GM20000 (cell line): Measurements from ENCODE around the gene PIGM.

ENCODE experiments used
- DNase-seq: peaks from one replicate; pipeline ENCODE4 v3.0.0; 2012; ENCODE audit warnings: low spot score
- TF ChIP-seq, protein P1 (sequence below): IDR thresholded peaks from 2 replicates; pipeline ENCODE4 v1.5.1; 2012; ENCODE audit warnings: mild to moderate bottlenecking, control low read depth; ENCODE audit errors: extremely low read depth, missing control alignments

Gene PIGM

DNA sequence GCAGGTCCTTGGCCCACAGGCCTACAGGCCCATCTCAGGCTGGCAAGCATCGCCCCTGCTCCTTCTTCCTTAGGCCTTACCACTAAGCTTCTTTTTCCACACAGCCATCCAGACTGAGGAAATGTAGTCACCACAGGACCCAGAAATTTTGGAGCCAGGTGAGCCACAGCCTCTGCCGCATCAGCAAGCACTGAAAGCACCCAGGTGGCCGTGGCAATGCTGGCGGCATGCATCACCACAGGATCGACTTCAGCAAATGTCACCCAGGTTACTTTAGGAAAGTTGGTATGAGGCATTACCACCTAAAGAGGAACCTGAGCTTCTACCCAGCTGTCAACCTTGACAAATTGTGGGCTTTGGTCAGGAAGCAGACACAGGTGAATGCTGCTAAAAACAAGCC, 11.6 kb downstream of the PIGM start:
- TF ChIP-seq, protein P1, sequence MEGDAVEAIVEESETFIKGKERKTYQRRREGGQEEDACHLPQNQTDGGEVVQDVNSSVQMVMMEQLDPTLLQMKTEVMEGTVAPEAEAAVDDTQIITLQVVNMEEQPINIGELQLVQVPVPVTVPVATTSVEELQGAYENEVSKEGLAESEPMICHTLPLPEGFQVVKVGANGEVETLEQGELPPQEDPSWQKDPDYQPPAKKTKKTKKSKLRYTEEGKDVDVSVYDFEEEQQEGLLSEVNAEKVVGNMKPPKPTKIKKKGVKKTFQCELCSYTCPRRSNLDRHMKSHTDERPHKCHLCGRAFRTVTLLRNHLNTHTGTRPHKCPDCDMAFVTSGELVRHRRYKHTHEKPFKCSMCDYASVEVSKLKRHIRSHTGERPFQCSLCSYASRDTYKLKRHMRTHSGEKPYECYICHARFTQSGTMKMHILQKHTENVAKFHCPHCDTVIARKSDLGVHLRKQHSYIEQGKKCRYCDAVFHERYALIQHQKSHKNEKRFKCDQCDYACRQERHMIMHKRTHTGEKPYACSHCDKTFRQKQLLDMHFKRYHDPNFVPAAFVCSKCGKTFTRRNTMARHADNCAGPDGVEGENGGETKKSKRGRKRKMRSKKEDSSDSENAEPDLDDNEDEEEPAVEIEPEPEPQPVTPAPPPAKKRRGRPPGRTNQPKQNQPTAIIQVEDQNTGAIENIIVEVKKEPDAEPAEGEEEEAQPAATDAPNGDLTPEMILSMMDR, result no peak
- DNase-seq, result no peak

DNA sequence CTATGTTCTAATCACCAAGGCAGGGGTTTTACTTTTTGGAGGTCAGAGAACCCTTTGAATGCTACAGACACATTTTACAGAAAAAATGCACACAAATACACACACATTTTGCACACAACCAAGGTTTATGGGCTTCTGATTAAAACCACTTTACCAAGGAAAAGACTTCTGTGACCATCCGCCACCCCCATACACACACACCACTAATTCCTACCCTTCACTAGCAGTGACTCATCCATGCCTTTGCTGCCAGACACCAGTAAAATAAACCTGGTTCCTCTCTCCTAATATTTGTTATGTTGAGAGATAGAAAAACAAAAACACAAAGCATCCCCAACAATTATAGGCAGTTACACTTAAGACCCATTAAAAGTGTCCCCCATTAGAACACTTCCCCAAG, 12.9 kb downstream of the PIGM start:
- no peak for DNase-seq
- TF ChIP-seq, protein P1, result no peak

DNA sequence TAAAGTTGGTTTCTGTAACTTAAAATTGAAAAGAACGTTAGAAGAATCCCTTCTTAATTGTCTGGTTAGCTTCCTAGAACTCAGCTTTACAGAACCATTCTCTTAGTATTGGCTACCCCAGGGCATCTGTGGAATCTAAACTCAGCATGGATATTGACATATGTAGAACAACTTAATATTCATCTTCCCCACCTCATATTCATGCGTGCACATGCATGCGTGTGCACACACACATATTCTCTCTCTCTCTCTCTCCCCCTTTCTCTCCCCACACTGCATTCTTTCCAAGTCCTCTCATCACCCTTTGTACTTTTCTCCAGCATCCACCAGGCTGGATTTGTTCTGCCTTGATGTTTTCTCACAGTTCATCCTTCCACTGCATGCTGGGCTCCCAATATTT, 13.4 kb downstream of the PIGM start:
- no peak for DNase-seq
- TF ChIP-seq, protein P1, result no peak

DNA sequence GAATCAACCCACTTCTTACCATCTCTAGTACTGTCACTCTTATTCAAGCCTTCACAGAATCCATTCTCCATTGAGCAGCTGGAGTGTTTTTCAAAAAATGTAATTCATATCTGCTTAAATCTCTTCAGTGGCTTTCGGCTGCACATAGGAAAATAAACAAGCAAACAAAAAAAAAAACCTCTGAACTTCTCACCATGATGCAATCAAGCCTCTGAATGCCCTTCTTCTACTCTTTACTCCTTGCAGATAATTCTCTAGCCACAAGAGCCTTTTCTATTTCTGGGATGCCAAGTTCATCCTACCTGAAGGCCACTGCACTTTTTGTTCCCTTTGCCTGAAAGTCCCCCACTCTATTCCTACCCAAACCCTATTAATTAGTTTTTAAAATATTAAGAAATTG, 14.2 kb downstream of the PIGM start:
- TF ChIP-seq, protein P1, result no peak
- no peak for DNase-seq

GRCh38 chr1:160011781-160012180, 20.0 kb downstream of the PIGM start:
- no peak for DNase-seq
- TF ChIP-seq, protein P1, result no peak

DNA sequence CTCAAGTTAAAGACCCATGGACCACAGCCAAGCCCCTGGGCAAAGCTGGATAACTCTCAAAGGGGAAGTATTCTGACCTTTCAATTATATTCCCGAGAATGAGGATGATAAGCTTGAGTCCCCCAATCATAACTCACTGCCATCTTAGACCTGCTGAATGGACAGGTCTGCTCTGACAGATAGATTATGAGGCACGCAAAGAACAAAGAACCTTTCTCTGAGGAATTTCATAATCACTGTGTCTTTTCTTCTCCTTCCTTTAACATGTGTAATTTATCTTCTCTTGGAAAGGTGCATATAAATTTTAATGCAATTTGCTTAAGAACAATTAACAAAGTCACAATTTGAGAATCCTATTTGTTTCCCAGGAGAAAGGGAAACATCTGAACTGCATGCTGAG, 22.0 kb downstream of the PIGM start:
- TF ChIP-seq, protein P1, result no peak

GRCh38 chr1:160009081-160009480, 22.7 kb downstream of the PIGM start:
- TF ChIP-seq, protein P1, result no peak

More for the DNA sequence above, 22.0 kb downstream of the PIGM start:
- no peak for DNase-seq

More at GRCh38 chr1:160009081-160009480, 22.7 kb downstream of the PIGM start:
- no peak for DNase-seq
